IMR-90 (cell line): ENCODE measurements around the gene LARP4B. TPM values are rescaled to one million over a fixed set of nuclear protein-coding genes. Genes with fewer than 3 reads are reported as not detected.

Experiments used
- ATAC-seq: fragments of 200-7000 bp; cut with Tn5 transposase; 2 replicates; pipeline ENCODE4 v1.9.1; 2020; ENCODE audit warnings: low read depth, mild to moderate bottlenecking, moderate library complexity
- BruUV-seq: library from RNA; stranded (reverse); fragments of 400-500 nt; replicated peaks from 2 replicates; lab custom pipeline; 2021; lab: Mats Ljungman, UMichigan
- CTCF ChIA-PET: fragments of 300-600 bp; formaldehyde crosslinking; extraction: SDS; loops from one replicate; lab custom pipeline; 2021; ENCODE audit warnings: antibody characterized with exemption; lab: Yijun Ruan, JAX
- POLR2A ChIA-PET: fragments of 300-600 bp; sonication (Branson Sonifier 250); formaldehyde crosslinking; loops from one replicate; lab custom pipeline; 2022; ENCODE audit warnings: antibody characterized with exemption; ENCODE audit not compliant: unreplicated experiment; lab: Charles Lee
- DNase-seq: peaks from one replicate; pipeline ENCODE4 v3.0.0; 2013
- H2AFZ ChIP-seq: replicated peaks from 2 replicates; pipeline ENCODE3; 2013; ENCODE audit warnings: low read length, mild to moderate bottlenecking; ENCODE audit not compliant: poor library complexity
- H2AK5ac ChIP-seq: 2 replicates; pipeline ENCODE4 v1.6.1; 2013; ENCODE audit warnings: low read depth, low read length, inconsistent platforms
- H2AK9ac ChIP-seq: replicated peaks from 2 replicates; pipeline ENCODE3; 2013; ENCODE audit warnings: mild to moderate bottlenecking, low read depth, low read length, moderate library complexity; ENCODE audit not compliant: poor library complexity
- H2BK120ac ChIP-seq: 2 replicates; pipeline ENCODE4 v1.6.1; 2013; ENCODE audit warnings: low read depth, low read length, inconsistent platforms
- H2BK15ac ChIP-seq: 3 replicates; pipeline ENCODE4 v1.6.1; 2013; ENCODE audit warnings: low read depth, low read length, inconsistent platforms
- H2BK20ac ChIP-seq: 2 replicates; pipeline ENCODE4 v1.6.1; 2013; ENCODE audit warnings: low read depth, mild to moderate bottlenecking, inconsistent platforms, low read length, moderate library complexity
- H2BK5ac ChIP-seq: 2 replicates; pipeline ENCODE4 v1.6.1; 2013; ENCODE audit warnings: mild to moderate bottlenecking, low read depth, low read length, inconsistent platforms; ENCODE audit not compliant: poor library complexity, severe bottlenecking
- H3K14ac ChIP-seq: replicated peaks from 2 replicates; pipeline ENCODE4 v1.6.1; 2013; ENCODE audit warnings: low read depth, low read length, inconsistent platforms
- H3K18ac ChIP-seq: 2 replicates; pipeline ENCODE4 v1.6.1; 2013; ENCODE audit warnings: low read depth, low read length, control low read depth
- H3K23ac ChIP-seq: 2 replicates; pipeline ENCODE4 v1.6.1; 2013; ENCODE audit warnings: low read depth, low read length, inconsistent platforms
- H3K27ac ChIP-seq: 2 replicates; pipeline ENCODE4 v1.5.1; 2013; ENCODE audit warnings: mild to moderate bottlenecking, control low read depth, low read length; ENCODE audit not compliant: insufficient read depth
- H3K27me3 ChIP-seq: 2 replicates; pipeline ENCODE4 v1.6.1; 2013; ENCODE audit warnings: low read length; ENCODE audit not compliant: control insufficient read depth, insufficient read depth
- H3K36me3 ChIP-seq: 2 replicates; pipeline ENCODE4 v1.6.1; 2013; ENCODE audit warnings: low read length, mixed read lengths; ENCODE audit not compliant: control insufficient read depth, insufficient read depth
- H3K4ac ChIP-seq: 2 replicates; pipeline ENCODE4 v1.6.1; 2013; ENCODE audit warnings: low read depth, low read length, inconsistent platforms
- H3K4me1 ChIP-seq: 2 replicates; pipeline ENCODE4 v1.6.1; 2013; ENCODE audit warnings: low read length, mixed read lengths; ENCODE audit not compliant: control insufficient read depth, insufficient read depth
- H3K4me2 ChIP-seq: 2 replicates; pipeline ENCODE4 v1.6.1; 2013; ENCODE audit warnings: low read depth, mild to moderate bottlenecking, control low read depth, low read length, moderate library complexity
- H3K4me3 ChIP-seq: 2 replicates; pipeline ENCODE4 v1.5.1; 2013; ENCODE audit warnings: low read depth, mild to moderate bottlenecking, control low read depth, low read length, moderate library complexity; ENCODE audit not compliant: insufficient read depth
- H3K56ac ChIP-seq: 2 replicates; pipeline ENCODE4 v1.6.1; 2013; ENCODE audit warnings: low read length, inconsistent platforms; ENCODE audit not compliant: insufficient read depth; ENCODE audit errors: extremely low read depth
- H3K79me1 ChIP-seq, 2 experiments: 2 replicates each; pipeline ENCODE4 v1.6.1; 2013; ENCODE audit warnings: low read length in 2 of 2, inconsistent platforms in 1 of 2, low read depth in 1 of 2
- H3K9ac ChIP-seq: 2 replicates; pipeline ENCODE4 v1.6.1; 2013; ENCODE audit warnings: low read depth, low read length, control low read depth
- H3K9me1 ChIP-seq: 2 replicates; pipeline ENCODE4 v1.6.1; 2013; ENCODE audit warnings: low read length, inconsistent platforms; ENCODE audit not compliant: insufficient read depth
- H3K9me3 ChIP-seq: 2 replicates; pipeline ENCODE4 v1.6.1; 2013; ENCODE audit warnings: low read length; ENCODE audit not compliant: control insufficient read depth, insufficient read depth
- H4K20me1 ChIP-seq: 2 replicates; pipeline ENCODE4 v1.6.1; 2013; ENCODE audit warnings: low read length, inconsistent platforms; ENCODE audit not compliant: insufficient read depth
- H4K5ac ChIP-seq: 2 replicates; pipeline ENCODE4 v1.6.1; 2013; ENCODE audit warnings: mild to moderate bottlenecking, low read depth, low read length, control low read depth
- H4K8ac ChIP-seq, 2 experiments: 2 replicates each; pipeline ENCODE4 v1.6.1; 2013; ENCODE audit warnings: low read depth in 2 of 2, low read length in 2 of 2, control low read depth in 1 of 2, inconsistent platforms in 1 of 2
- H4K91ac ChIP-seq: 2 replicates; pipeline ENCODE4 v1.6.1; 2013; ENCODE audit warnings: low read depth, low read length, inconsistent platforms; ENCODE audit not compliant: insufficient read depth
- BHLHE40 ChIP-seq: fragments of 150-350 bp; IDR thresholded peaks from 2 replicates; pipeline ENCODE4 v1.6.1; 2016; ENCODE audit warnings: mild to moderate bottlenecking, low read depth, low read length
- ELK1 ChIP-seq: fragments of 150-350 bp; IDR thresholded peaks from 2 replicates; pipeline ENCODE4 v1.6.1; 2016; ENCODE audit warnings: low read depth, mild to moderate bottlenecking, low read length, moderate library complexity, borderline replicate concordance
- FOS ChIP-seq: fragments of 150-350 bp; IDR thresholded peaks from 2 replicates; pipeline ENCODE4 v1.6.1; 2016; ENCODE audit warnings: low read depth, low read length
- MAFK ChIP-seq: IDR thresholded peaks from 2 replicates; pipeline ENCODE4 v1.6.1; 2012; ENCODE audit warnings: low read depth, low read length, improper control_type of control experiment
- MXI1 ChIP-seq: IDR thresholded peaks from 2 replicates; pipeline ENCODE4 v1.6.1; 2012; ENCODE audit warnings: low read depth, mild to moderate bottlenecking, low read length, moderate library complexity, borderline replicate concordance
- NFE2L2 ChIP-seq: fragments of 150-350 bp; IDR thresholded peaks from 2 replicates; pipeline ENCODE4 v1.6.1; 2016; ENCODE audit warnings: low read depth, mild to moderate bottlenecking, low read length
- POLR2A ChIP-seq: IDR thresholded peaks from 2 replicates; pipeline ENCODE4 v1.6.1; 2012; ENCODE audit warnings: mild to moderate bottlenecking, low read depth, low read length
- RAD21 ChIP-seq: IDR thresholded peaks from 2 replicates; pipeline ENCODE4 v1.6.1; 2012; ENCODE audit warnings: low read length, improper control_type of control experiment
- RCOR1 ChIP-seq: IDR thresholded peaks from 2 replicates; pipeline ENCODE4 v1.6.1; 2012; ENCODE audit warnings: mild to moderate bottlenecking, low read length, improper control_type of control experiment; ENCODE audit not compliant: insufficient replicate concordance
- SMC3 ChIP-seq: fragments of 150-350 bp; IDR thresholded peaks from 2 replicates; pipeline ENCODE4 v1.6.1; 2016; ENCODE audit warnings: low read depth, mild to moderate bottlenecking, antibody characterized with exemption, low read length, moderate library complexity
- USF2 ChIP-seq: fragments of 150-350 bp; IDR thresholded peaks from 2 replicates; pipeline ENCODE4 v1.6.1; 2017; ENCODE audit warnings: mild to moderate bottlenecking, antibody characterized with exemption, low read length, low read depth
- WGBS, 2 experiments: methylation state at CpG; one replicate each; pipeline versions ENCODE4 v1.1.5 to v1.1.7; 2013; ENCODE audit warnings: missing lambda C conversion rate in 2 of 2; ENCODE audit not compliant: insufficient read length in 1 of 2; ENCODE audit errors: extremely low coverage in 2 of 2; 5-methylcytosine and 5-hydroxymethylcytosine counted together
- dilution Hi-C: fragments of 300-500 bp; cut with HindIII; formaldehyde crosslinking; loops from one replicate; pipeline ENCODE4 v1.14.3; 2018; ENCODE audit warnings: low sequenced_read_pairs; ENCODE audit not compliant: unreplicated experiment
- in situ Hi-C: fragments of 300-500 bp; cut with MboI; formaldehyde crosslinking; loops from 3 replicates; pipeline ENCODE4 v1.14.3; 2019; ENCODE audit warnings: low sequenced_read_pairs, inconsistent platforms, mixed read lengths
- intact Hi-C: fragments of 100-400 bp; cut with micrococcal nuclease; formaldehyde crosslinking; loops from 2 replicates; pipeline ENCODE4 v1.10.0; 2022
- polyA plus RNA-seq, 3 experiments: library from polyadenylated mRNA; depleted of rRNA; stranded (reverse); fragments of >200 nt; gene quantifications; 2 replicates each; pipeline ENCODE4 v1.2.3, GENCODE V29; 2012; ENCODE audit warnings: low replicate concordance in 1 of 3
- total RNA-seq: library from RNA; depleted of rRNA; stranded (reverse); fragments of >200 nt; gene quantifications from 2 replicates; pipeline ENCODE4 v1.2.3, GENCODE V29; 2012

LARP4B gene
- total and polyA plus RNA-seq, 2 of the 4 experiments (the other 2 are of a cell fraction): 24.3 to 25.5 TPM

GRCh38 chr10:855079-855478 is 76.4 kb downstream of the LARP4B start:
- no peak overlapping the region for H3K56ac ChIP-seq
- no peak overlapping the region for H3K27ac ChIP-seq
- DNase-seq (no peak), ATAC-seq (no peak)
- WGBS, 2 experiments: no CpG with 5 or more reads among the region's 1 CpG
- H3K4me1 ChIP-seq: no peaks in the 10 kb centered on the region
- BruUV-seq: no TSS peak
- no peak overlapping the region for H2BK15ac ChIP-seq
- H2AK9ac ChIP-seq: no peak overlapping the region
- H3K4ac ChIP-seq: no peak overlapping the region
- CTCF ChIA-PET: no interaction called here
- H3K9me3 ChIP-seq: no peaks in the 10 kb centered on the region
- H3K14ac ChIP-seq: no peak overlapping the region
- dilution Hi-C loops (no loop called here), intact Hi-C loops (no loop called here), in situ Hi-C loops (no loop called here)
- no peak overlapping the region for H3K23ac ChIP-seq
- no peak overlapping the region for H2AFZ ChIP-seq
- no peak overlapping the region for H2BK5ac ChIP-seq
- H3K9me1 ChIP-seq: no peaks in the 10 kb centered on the region
- no peak overlapping the region for H3K4me2 ChIP-seq
- no peak overlapping the region for H4K5ac ChIP-seq
- H3K4me3 ChIP-seq: no peak overlapping the region
- no peak overlapping the region for H3K9ac ChIP-seq
- TF ChIP-seq NFE2L2: no peak
- TF ChIP-seq RAD21: no peak
- TF ChIP-seq SMC3: no peak
- no peak for TF ChIP-seq BHLHE40
- no peak for TF ChIP-seq USF2
- no peak for TF ChIP-seq POLR2A
- no peak for TF ChIP-seq MXI1
- TF ChIP-seq FOS: no peak
- no peak for TF ChIP-seq RCOR1
- no peak for TF ChIP-seq ELK1
- TF ChIP-seq MAFK: no peak
- H3K18ac ChIP-seq: no peak overlapping the region
- H4K20me1 ChIP-seq: peaks cover 21% of the 10 kb centered on the region
- no peak overlapping the region for H2AK5ac ChIP-seq
- POLR2A ChIA-PET: no interaction called here
- peaks cover 37 to 64% of the 10 kb centered on the region in 2 experiments for H3K79me1 ChIP-seq
- H3K36me3 ChIP-seq: peaks cover 21% of the 10 kb centered on the region
- H3K27me3 ChIP-seq: no peaks in the 10 kb centered on the region
- no peak overlapping the region for H2BK20ac ChIP-seq
- no peak overlapping the region for H4K8ac ChIP-seq
- no peak overlapping the region for H2BK120ac ChIP-seq
- no peak overlapping the region for H4K91ac ChIP-seq
